K562 (cell line): Measurements from ENCODE around the gene KLK10. TPM values are rescaled to one million over a fixed set of nuclear protein-coding genes. Genes with fewer than 3 reads are reported as not detected.

Experiments
- CBX5 ChIP-seq: IDR thresholded peaks from 2 replicates; pipeline ENCODE4 v1.6.1; 2014; ENCODE audit warnings: low read depth, borderline replicate concordance
- CEBPG ChIP-seq, 3 experiments: fragments of 200-800 bp in 1 of 3; sonication (Bioruptor generic) in 1 of 3; sonication (generic) in 1 of 3; formaldehyde crosslinking in 1 of 3; IDR thresholded peaks in 2 of 3; conservative IDR thresholded peaks in 1 of 3; 2 replicates each; pipeline versions ENCODE4 v1.6.1 to v1.8.0; 2016 to 2022; ENCODE audit warnings: missing compliant biosample characterization in 2 of 3, missing genetic modification characterization in 2 of 3, mild to moderate bottlenecking in 1 of 3, missing genetic modification reagents in 1 of 3
- EGR1 ChIP-seq: fragments of 450-650 bp; conservative IDR thresholded peaks from 2 replicates; pipeline ENCODE4 v1.6.1; 2017; ENCODE audit warnings: mild to moderate bottlenecking
- FOXA1 ChIP-seq: fragments of 450-650 bp; IDR thresholded peaks from 2 replicates; pipeline ENCODE4 v1.6.1; 2016; ENCODE audit warnings: mild to moderate bottlenecking, borderline replicate concordance
- GABPA ChIP-seq: fragments of 200-800 bp; sonication (Bioruptor generic); conservative IDR thresholded peaks from 2 replicates; pipeline ENCODE4 v1.6.1; 2016; ENCODE audit warnings: low read depth, missing genetic modification characterization, missing compliant biosample characterization
- HDAC2 ChIP-seq: fragments of 450-650 bp; IDR thresholded peaks from 2 replicates; pipeline ENCODE4 v1.6.1; 2016; ENCODE audit warnings: mild to moderate bottlenecking
- PCBP1 ChIP-seq: fragments of 200-400 bp; formaldehyde crosslinking; IDR thresholded peaks from 2 replicates; pipeline ENCODE4 v1.6.1; 2018; ENCODE audit warnings: mild to moderate bottlenecking, low read depth, low read length; ENCODE audit not compliant: poor library complexity, severe bottlenecking
- POLR2G ChIP-seq: fragments of 200-400 bp; formaldehyde crosslinking; IDR thresholded peaks from 2 replicates; pipeline ENCODE4 v1.6.1; 2017; ENCODE audit warnings: low read depth, mild to moderate bottlenecking, antibody characterized with exemption, low read length, moderate library complexity
- POLR3A ChIP-seq: IDR thresholded peaks from 2 replicates; pipeline ENCODE4 v1.6.1; 2011; ENCODE audit warnings: borderline replicate concordance, mild to moderate bottlenecking, moderate library complexity; ENCODE audit not compliant: insufficient read length, insufficient read depth; ENCODE audit errors: extremely low read depth
- TARDBP ChIP-seq: fragments of 450-650 bp; IDR thresholded peaks from 2 replicates; pipeline ENCODE4 v1.6.1; 2016
- ZNF347 ChIP-seq: fragments of 450-650 bp; formaldehyde crosslinking; IDR thresholded peaks from 2 replicates; pipeline ENCODE4 v1.4.0; 2020; ENCODE audit warnings: low read depth, mild to moderate bottlenecking, moderate library complexity
- polyA plus RNA-seq, 8 experiments: library from polyadenylated mRNA; depleted of rRNA in 4 of 8; stranded (reverse) in 5 of 8; unstranded in 3 of 8; fragments of >200 nt; fragmentation: Nextera tagmentation in 2 of 8; fragmentation: Illumina TruSeq in 1 of 8; extraction: Ambion mirVana in 2 of 8; extraction: Trizol in 1 of 8; gene quantifications; 2 replicates each; pipeline versions ENCODE4 v1.2.1 to v1.2.3, GENCODE V29; 2011 to 2014; ENCODE audit warnings: inconsistent platforms in 1 of 8, missing spikeins in 1 of 8
- total RNA-seq, 7 experiments: library from RNA; depleted of rRNA in 6 of 7; stranded (reverse); fragments of >200 nt in 6 of 7; fragmentation: Illumina TruSeq in 2 of 7; extraction: Trizol in 2 of 7; gene quantifications; 2 replicates each; pipeline versions ENCODE4 v1.2.1 to v1.2.3, GENCODE V29; 2011 to 2021; ENCODE audit warnings: low replicate concordance in 1 of 7
- TF ChIP-seq, protein P1 (sequence below): sonication (generic); formaldehyde crosslinking; IDR thresholded peaks from 2 replicates; pipeline ENCODE4 v1.9.0; 2022; ENCODE audit warnings: mild to moderate bottlenecking, missing genetic modification reagents
- TF ChIP-seq, protein P2 (sequence below): sonication (generic); formaldehyde crosslinking; IDR thresholded peaks from 2 replicates; pipeline ENCODE4 v1.8.0; 2022; ENCODE audit warnings: missing genetic modification reagents, mild to moderate bottlenecking, borderline replicate concordance
- TF ChIP-seq, protein P3 (sequence below): fragments of 450-650 bp; IDR thresholded peaks from 2 replicates; pipeline ENCODE4 v1.6.1; 2017; ENCODE audit warnings: mild to moderate bottlenecking, moderate library complexity
- TF ChIP-seq, protein P4 (sequence below): fragments of 250-450 bp; sonication (Bioruptor Pico); IDR thresholded peaks from 2 replicates; pipeline ENCODE4 v1.8.0; 2022; ENCODE audit warnings: moderate library complexity, mild to moderate bottlenecking, inconsistent platforms
- TF ChIP-seq, protein P5 (sequence below): IDR thresholded peaks from 2 replicates; pipeline ENCODE4 v1.6.1; 2011; ENCODE audit warnings: borderline replicate concordance, low read depth, mild to moderate bottlenecking, moderate library complexity, low read length; ENCODE audit not compliant: insufficient read depth, poor library complexity, severe bottlenecking
- TF ChIP-seq, protein P6 (sequence below): fragments of 450-650 bp; conservative IDR thresholded peaks from 2 replicates; pipeline ENCODE4 v1.6.1; 2016; ENCODE audit warnings: missing genetic modification characterization, low read depth, mild to moderate bottlenecking, missing compliant biosample characterization, moderate library complexity

The KLK10 gene
- total and polyA plus RNA-seq, 9 of the 15 experiments (the other 6 are each of a cell fraction or from before 2014, with no cell fraction given), result 0.11 TPM; not detected in 8

DNA sequence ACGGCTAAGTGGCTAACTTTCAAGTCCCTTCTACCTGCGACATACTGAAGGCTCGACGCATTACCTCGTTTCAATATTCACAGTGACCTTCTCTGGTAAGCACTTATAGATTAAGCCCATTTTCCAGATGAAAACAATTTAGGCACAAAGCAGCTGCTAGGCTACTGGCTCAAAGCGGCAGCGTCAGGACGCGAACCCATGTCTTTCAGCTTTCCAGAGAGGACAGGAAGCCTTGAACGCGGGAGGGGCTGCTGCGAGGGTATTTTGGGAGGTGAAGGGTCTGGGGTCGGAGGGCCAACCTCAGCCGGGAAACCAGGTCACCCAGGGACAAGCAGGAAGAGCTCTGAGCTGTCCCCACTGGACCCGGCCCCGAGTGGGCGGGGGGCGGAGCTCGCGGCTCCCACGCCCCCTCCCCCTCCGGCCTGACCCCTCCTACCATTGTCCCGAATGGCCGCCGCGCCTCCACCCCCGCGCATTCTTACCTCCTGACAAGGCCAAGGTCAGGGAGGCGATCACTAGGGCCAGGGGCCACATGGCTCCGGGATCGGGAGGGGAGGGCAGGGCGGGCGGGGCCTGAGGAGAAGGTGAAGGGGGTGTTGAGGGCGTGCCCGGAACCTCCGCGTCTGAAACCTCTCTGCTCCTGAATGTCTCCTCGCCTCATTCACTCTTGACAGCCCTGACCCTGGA lies 45.2 kb upstream of the KLK10 start, which contains the start of gene KLK13 (continued):
- TF ChIP-seq CBX5 (no peak), ZNF347 (CRISPR knock-in tag) (no peak), GABPA (tag) (no peak), POLR3A (no peak), TARDBP (no peak), FOXA1 (no peak), EGR1 (peak; percentile 99), PCBP1 (no peak), CEBPG (CRISPR knock-in tag; IDR thresholded peaks at IDR 0.05) (no peak), CEBPG (tag; conservative IDR thresholded peaks at IDR 0.05 in 1 of 2, IDR thresholded peaks at IDR 0.05 in 1 of 2) (no peak), POLR2G (peak; percentile 54), HDAC2 (0 out of 2 replicates have a peak, but pooled peaks have one; percentile 33)
- TF ChIP-seq, protein P1, sequence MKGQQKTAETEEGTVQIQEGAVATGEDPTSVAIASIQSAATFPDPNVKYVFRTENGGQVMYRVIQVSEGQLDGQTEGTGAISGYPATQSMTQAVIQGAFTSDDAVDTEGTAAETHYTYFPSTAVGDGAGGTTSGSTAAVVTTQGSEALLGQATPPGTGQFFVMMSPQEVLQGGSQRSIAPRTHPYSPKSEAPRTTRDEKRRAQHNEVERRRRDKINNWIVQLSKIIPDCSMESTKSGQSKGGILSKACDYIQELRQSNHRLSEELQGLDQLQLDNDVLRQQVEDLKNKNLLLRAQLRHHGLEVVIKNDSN (CRISPR knock-in tag), result peak; percentile 34
- TF ChIP-seq, protein P2, sequence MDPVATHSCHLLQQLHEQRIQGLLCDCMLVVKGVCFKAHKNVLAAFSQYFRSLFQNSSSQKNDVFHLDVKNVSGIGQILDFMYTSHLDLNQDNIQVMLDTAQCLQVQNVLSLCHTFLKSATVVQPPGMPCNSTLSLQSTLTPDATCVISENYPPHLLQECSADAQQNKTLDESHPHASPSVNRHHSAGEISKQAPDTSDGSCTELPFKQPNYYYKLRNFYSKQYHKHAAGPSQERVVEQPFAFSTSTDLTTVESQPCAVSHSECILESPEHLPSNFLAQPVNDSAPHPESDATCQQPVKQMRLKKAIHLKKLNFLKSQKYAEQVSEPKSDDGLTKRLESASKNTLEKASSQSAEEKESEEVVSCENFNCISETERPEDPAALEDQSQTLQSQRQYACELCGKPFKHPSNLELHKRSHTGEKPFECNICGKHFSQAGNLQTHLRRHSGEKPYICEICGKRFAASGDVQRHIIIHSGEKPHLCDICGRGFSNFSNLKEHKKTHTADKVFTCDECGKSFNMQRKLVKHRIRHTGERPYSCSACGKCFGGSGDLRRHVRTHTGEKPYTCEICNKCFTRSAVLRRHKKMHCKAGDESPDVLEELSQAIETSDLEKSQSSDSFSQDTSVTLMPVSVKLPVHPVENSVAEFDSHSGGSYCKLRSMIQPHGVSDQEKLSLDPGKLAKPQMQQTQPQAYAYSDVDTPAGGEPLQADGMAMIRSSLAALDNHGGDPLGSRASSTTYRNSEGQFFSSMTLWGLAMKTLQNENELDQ, result no peak
- TF ChIP-seq, protein P3, sequence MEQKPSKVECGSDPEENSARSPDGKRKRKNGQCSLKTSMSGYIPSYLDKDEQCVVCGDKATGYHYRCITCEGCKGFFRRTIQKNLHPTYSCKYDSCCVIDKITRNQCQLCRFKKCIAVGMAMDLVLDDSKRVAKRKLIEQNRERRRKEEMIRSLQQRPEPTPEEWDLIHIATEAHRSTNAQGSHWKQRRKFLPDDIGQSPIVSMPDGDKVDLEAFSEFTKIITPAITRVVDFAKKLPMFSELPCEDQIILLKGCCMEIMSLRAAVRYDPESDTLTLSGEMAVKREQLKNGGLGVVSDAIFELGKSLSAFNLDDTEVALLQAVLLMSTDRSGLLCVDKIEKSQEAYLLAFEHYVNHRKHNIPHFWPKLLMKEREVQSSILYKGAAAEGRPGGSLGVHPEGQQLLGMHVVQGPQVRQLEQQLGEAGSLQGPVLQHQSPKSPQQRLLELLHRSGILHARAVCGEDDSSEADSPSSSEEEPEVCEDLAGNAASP, result peak; percentile 97
- TF ChIP-seq, protein P4, sequence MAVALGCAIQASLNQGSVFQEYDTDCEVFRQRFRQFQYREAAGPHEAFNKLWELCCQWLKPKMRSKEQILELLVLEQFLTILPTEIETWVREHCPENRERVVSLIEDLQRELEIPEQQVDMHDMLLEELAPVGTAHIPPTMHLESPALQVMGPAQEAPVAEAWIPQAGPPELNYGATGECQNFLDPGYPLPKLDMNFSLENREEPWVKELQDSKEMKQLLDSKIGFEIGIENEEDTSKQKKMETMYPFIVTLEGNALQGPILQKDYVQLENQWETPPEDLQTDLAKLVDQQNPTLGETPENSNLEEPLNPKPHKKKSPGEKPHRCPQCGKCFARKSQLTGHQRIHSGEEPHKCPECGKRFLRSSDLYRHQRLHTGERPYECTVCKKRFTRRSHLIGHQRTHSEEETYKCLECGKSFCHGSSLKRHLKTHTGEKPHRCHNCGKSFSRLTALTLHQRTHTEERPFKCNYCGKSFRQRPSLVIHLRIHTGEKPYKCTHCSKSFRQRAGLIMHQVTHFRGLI, result no peak
- TF ChIP-seq, protein P5, sequence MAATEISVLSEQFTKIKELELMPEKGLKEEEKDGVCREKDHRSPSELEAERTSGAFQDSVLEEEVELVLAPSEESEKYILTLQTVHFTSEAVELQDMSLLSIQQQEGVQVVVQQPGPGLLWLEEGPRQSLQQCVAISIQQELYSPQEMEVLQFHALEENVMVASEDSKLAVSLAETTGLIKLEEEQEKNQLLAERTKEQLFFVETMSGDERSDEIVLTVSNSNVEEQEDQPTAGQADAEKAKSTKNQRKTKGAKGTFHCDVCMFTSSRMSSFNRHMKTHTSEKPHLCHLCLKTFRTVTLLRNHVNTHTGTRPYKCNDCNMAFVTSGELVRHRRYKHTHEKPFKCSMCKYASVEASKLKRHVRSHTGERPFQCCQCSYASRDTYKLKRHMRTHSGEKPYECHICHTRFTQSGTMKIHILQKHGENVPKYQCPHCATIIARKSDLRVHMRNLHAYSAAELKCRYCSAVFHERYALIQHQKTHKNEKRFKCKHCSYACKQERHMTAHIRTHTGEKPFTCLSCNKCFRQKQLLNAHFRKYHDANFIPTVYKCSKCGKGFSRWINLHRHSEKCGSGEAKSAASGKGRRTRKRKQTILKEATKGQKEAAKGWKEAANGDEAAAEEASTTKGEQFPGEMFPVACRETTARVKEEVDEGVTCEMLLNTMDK, result no peak
- TF ChIP-seq, protein P6, sequence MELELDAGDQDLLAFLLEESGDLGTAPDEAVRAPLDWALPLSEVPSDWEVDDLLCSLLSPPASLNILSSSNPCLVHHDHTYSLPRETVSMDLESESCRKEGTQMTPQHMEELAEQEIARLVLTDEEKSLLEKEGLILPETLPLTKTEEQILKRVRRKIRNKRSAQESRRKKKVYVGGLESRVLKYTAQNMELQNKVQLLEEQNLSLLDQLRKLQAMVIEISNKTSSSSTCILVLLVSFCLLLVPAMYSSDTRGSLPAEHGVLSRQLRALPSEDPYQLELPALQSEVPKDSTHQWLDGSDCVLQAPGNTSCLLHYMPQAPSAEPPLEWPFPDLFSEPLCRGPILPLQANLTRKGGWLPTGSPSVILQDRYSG, result no peak
